Activated CD4-positive, alpha-beta memory T cell treated with anti-CD3 and anti-CD28 coated beads for 36 hours (primary cell): ENCODE results near the gene SLC12A2. TPM values are rescaled to one million over a fixed set of nuclear protein-coding genes. Genes with fewer than 3 reads are reported as not detected.

Experiments
- CTCF ChIA-PET: fragments of 350-600 bp; sonication (Branson Sonifier 250); formaldehyde crosslinking; loops from one replicate; lab custom pipeline; 2021; ENCODE audit warnings: antibody characterized with exemption, inconsistent platforms; lab: Charles Lee
- POLR2A ChIA-PET: fragments of 350-600 bp; sonication (Branson Sonifier 250); formaldehyde crosslinking; loops from one replicate; lab custom pipeline; 2021; ENCODE audit warnings: antibody characterized with exemption; lab: Charles Lee
- DNase-seq: peaks from one replicate; pipeline ENCODE4 v3.0.0-alpha.2; 2020
- H3K27ac Mint-ChIP-seq: one replicate; pipeline ENCODE4 v1.8.0; 2021; ENCODE audit warnings: mixed read lengths
- H3K27me3 Mint-ChIP-seq: one replicate; pipeline ENCODE4 v1.8.0; 2021; ENCODE audit warnings: mixed read lengths
- H3K36me3 Mint-ChIP-seq: one replicate; pipeline ENCODE4 v1.8.0; 2021; ENCODE audit warnings: mixed read lengths
- H3K4me1 Mint-ChIP-seq: one replicate; pipeline ENCODE4 v1.8.0; 2021; ENCODE audit warnings: low read depth, mixed read lengths
- H3K4me3 Mint-ChIP-seq: one replicate; pipeline ENCODE4 v1.8.0; 2021; ENCODE audit warnings: mild to moderate bottlenecking, mixed read lengths
- H3K9me3 Mint-ChIP-seq: one replicate; pipeline ENCODE4 v1.8.0; 2021; ENCODE audit warnings: mixed read lengths
- intact Hi-C: fragments of 100-400 bp; cut with micrococcal nuclease; formaldehyde crosslinking; loops from one replicate; pipeline ENCODE4 v1.15.1; 2023
- total RNA-seq, 2 experiments: library from RNA; stranded (reverse); gene quantifications; one replicate each; pipeline ENCODE4 v1.2.3, GENCODE V29; 2021

SLC12A2 gene
- total RNA-seq, 2 experiments from 2014 or later = 9.7 to 9.9 TPM

- POLR2A ChIA-PET = no interaction called here
- H3K4me1 Mint-ChIP-seq = peaks cover 3% of the 10 kb centered on the region
- H3K4me3 Mint-ChIP-seq = no peak overlapping the region
- peaks cover 24% of the 10 kb centered on the region for H3K36me3 Mint-ChIP-seq
- H3K27ac Mint-ChIP-seq = no peak overlapping the region
- H3K27me3 Mint-ChIP-seq = no peaks in the 10 kb centered on the region
- intact Hi-C loops = no loop called here
- peaks cover 24% of the 10 kb centered on the region for H3K9me3 Mint-ChIP-seq
- no peak for DNase-seq
- CTCF ChIA-PET = interaction anchor here (1.5 kb wide), 1 partner anchor 9 kb away, joined by 4 read pairs; no protein-coding TSS in a partner anchor
Measured at GRCh38 chr5:128100860-128101557, 17.4 kb downstream of the SLC12A2 start.

- peaks cover 21% of the 10 kb centered on the region for H3K9me3 Mint-ChIP-seq
- no peak overlapping the region for H3K27ac Mint-ChIP-seq
- ChIA-PET CTCF (interaction anchor here (1.5 kb wide), 1 partner anchor 10 kb away, joined by 4 read pairs; no protein-coding TSS in a partner anchor), POLR2A (no interaction called here)
- peaks cover 3% of the 10 kb centered on the region for H3K4me1 Mint-ChIP-seq
- H3K36me3 Mint-ChIP-seq = peaks cover 22% of the 10 kb centered on the region
- no peak overlapping the region for H3K4me3 Mint-ChIP-seq
- H3K27me3 Mint-ChIP-seq = no peaks in the 10 kb centered on the region
- intact Hi-C loops = no loop called here
- no peak for DNase-seq
Measured at GRCh38 chr5:128101676-128102075, 18.1 kb downstream of the SLC12A2 start.

- ChIA-PET POLR2A (no interaction called here), CTCF (no interaction called here)
- H3K36me3 Mint-ChIP-seq = peaks cover 13% of the 10 kb centered on the region
- no peaks in the 10 kb centered on the region for H3K27me3 Mint-ChIP-seq
- intact Hi-C loops = no loop called here
- no peak overlapping the region for H3K4me3 Mint-ChIP-seq
- no peaks in the 10 kb centered on the region for H3K9me3 Mint-ChIP-seq
- no peak for DNase-seq
- no peak overlapping the region for H3K27ac Mint-ChIP-seq
- H3K4me1 Mint-ChIP-seq = peaks cover 3% of the 10 kb centered on the region
Measured at GRCh38 chr5:128105203-128105602, 21.6 kb downstream of the SLC12A2 start.

- H3K36me3 Mint-ChIP-seq = peaks cover 23% of the 10 kb centered on the region
- no peaks in the 10 kb centered on the region for H3K9me3 Mint-ChIP-seq
- intact Hi-C loops = no loop called here
- CTCF ChIA-PET = no interaction called here
- H3K27ac Mint-ChIP-seq = no peak overlapping the region
- H3K4me3 Mint-ChIP-seq = no peak overlapping the region
- no peak for DNase-seq
- POLR2A ChIA-PET = no interaction called here
- no peaks in the 10 kb centered on the region for H3K27me3 Mint-ChIP-seq
- H3K4me1 Mint-ChIP-seq = peaks cover 7% of the 10 kb centered on the region
Measured at GRCh38 chr5:128109138-128109537, 25.6 kb downstream of the SLC12A2 start.

GRCh38 chr5:128109766-128110165, 26.2 kb downstream of the SLC12A2 start:
- no peak for DNase-seq
- Mint-ChIP-seq H3K4me3 (no peak overlapping the region), H3K36me3 (peaks cover 28% of the 10 kb centered on the region), H3K27ac (no peak overlapping the region), H3K27me3 (no peaks in the 10 kb centered on the region), H3K9me3 (no peaks in the 10 kb centered on the region), H3K4me1 (peaks cover 7% of the 10 kb centered on the region)
- ChIA-PET CTCF (no interaction called here), POLR2A (no interaction called here)
- intact Hi-C loops = no loop called here

- DNase-seq = no peak
- H3K36me3 Mint-ChIP-seq = peaks cover 43% of the 10 kb centered on the region
- CTCF ChIA-PET = no interaction called here
Measured at GRCh38 chr5:128111818-128112448, 28.4 kb downstream of the SLC12A2 start.

GRCh38 chr5:128116445-128116844, 32.9 kb downstream of the SLC12A2 start:
- no peak overlapping the region for H3K4me3 Mint-ChIP-seq
- peaks cover 54% of the 10 kb centered on the region for H3K36me3 Mint-ChIP-seq
- H3K27me3 Mint-ChIP-seq = no peaks in the 10 kb centered on the region
- ChIA-PET POLR2A (no interaction called here), CTCF (no interaction called here)
- no peak for DNase-seq
- H3K4me1 Mint-ChIP-seq = peaks cover 4% of the 10 kb centered on the region
- intact Hi-C loops = no loop called here
- peaks cover 16% of the 10 kb centered on the region for H3K9me3 Mint-ChIP-seq
- H3K27ac Mint-ChIP-seq = no peak overlapping the region

More at GRCh38 chr5:128111818-128112448, 28.4 kb downstream of the SLC12A2 start:
- no peak overlapping the region for H3K4me3 Mint-ChIP-seq
- peaks cover 4% of the 10 kb centered on the region for H3K4me1 Mint-ChIP-seq
- H3K9me3 Mint-ChIP-seq = no peaks in the 10 kb centered on the region
- POLR2A ChIA-PET = no interaction called here
- no peak overlapping the region for H3K27ac Mint-ChIP-seq
- H3K27me3 Mint-ChIP-seq = no peaks in the 10 kb centered on the region
- intact Hi-C loops = no loop called here

- Mint-ChIP-seq H3K36me3 (peaks cover 49% of the 10 kb centered on the region), H3K27ac (no peak overlapping the region), H3K27me3 (no peaks in the 10 kb centered on the region), H3K4me1 (no peaks in the 10 kb centered on the region), H3K9me3 (peaks cover 16% of the 10 kb centered on the region), H3K4me3 (no peak overlapping the region)
- ChIA-PET CTCF (no interaction called here), POLR2A (no interaction called here)
- intact Hi-C loops = no loop called here
- DNase-seq = no peak
Measured at GRCh38 chr5:128118214-128118613, 34.6 kb downstream of the SLC12A2 start.

- no peaks in the 10 kb centered on the region for H3K4me1 Mint-ChIP-seq
- POLR2A ChIA-PET = no interaction called here
- intact Hi-C loops = no loop called here
- H3K27ac Mint-ChIP-seq = no peak overlapping the region
- peaks cover 26% of the 10 kb centered on the region for H3K36me3 Mint-ChIP-seq
- no peak overlapping the region for H3K4me3 Mint-ChIP-seq
- DNase-seq = no peak
- no peaks in the 10 kb centered on the region for H3K27me3 Mint-ChIP-seq
- CTCF ChIA-PET = no interaction called here
- peaks cover 16% of the 10 kb centered on the region for H3K9me3 Mint-ChIP-seq
Measured at GRCh38 chr5:128121651-128122050, 38.1 kb downstream of the SLC12A2 start.

DNA sequence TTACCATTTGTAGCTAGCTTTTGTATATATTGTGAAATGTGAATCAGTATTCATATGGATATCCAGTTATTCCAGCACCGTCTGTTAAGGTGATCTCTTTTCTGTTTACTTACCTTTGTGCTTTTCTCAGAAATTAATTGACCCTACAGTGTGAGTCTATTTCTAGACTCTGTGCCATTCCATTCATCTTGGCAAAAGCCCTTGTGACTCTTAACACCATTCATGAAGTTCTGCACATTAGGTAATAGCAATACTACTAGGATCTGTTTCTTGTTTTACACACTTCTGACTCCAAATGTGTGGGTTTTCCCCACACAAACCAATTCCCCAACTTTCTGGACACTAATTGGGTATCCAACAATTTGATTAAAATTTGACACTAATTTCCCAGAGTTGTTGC, 40.4 kb downstream of the SLC12A2 start:
- Mint-ChIP-seq H3K4me3 (no peak overlapping the region), H3K27me3 (no peaks in the 10 kb centered on the region), H3K27ac (no peak overlapping the region), H3K9me3 (peaks cover 3% of the 10 kb centered on the region), H3K4me1 (no peaks in the 10 kb centered on the region), H3K36me3 (peaks cover 5% of the 10 kb centered on the region)
- no peak for DNase-seq
- intact Hi-C loops = no loop called here
- ChIA-PET CTCF (no interaction called here), POLR2A (no interaction called here)

DNA sequence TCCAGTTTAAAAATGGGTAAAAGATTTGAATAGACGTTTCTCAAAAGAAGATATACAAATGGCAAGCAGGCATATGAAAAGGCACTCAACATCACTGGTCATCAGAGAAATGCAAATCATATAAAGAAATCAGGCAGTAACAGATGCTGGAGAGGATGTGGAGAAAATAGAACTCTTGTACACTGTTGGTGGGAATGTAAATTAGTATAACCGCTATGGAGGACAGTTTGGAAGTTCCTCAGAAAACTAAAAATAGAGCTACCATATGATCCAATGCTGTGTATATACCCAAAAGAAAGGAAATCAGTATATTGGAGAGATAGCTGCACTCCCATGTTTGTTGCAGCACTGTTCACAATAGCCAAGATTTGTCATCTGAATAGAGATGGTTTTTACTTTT, 42.7 kb downstream of the SLC12A2 start:
- Mint-ChIP-seq H3K4me3 (no peak overlapping the region), H3K9me3 (no peaks in the 10 kb centered on the region), H3K4me1 (no peaks in the 10 kb centered on the region), H3K27ac (no peak overlapping the region), H3K27me3 (no peaks in the 10 kb centered on the region), H3K36me3 (peaks cover 6% of the 10 kb centered on the region)
- DNase-seq = no peak
- CTCF ChIA-PET = no interaction called here
- intact Hi-C loops = no loop called here
- POLR2A ChIA-PET = no interaction called here

DNA sequence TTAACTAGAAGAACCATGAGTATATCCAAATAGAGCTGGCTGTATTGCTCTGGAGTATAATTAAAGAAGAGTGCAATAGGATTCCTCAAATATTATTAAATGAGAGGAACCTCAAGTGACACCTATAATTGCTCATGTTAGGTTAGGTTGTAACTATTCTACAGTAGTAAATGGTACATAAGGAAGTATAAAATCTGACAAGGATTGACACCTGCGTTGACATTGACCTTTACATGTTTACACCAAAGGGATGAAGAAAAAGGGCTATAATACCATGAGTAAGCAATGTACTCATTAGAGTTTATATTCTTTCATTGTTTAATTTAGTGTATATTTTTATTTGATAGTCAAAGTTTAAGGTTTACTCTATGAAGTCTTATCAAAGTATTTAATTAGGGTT, 48.9 kb downstream of the SLC12A2 start:
- intact Hi-C loops = no loop called here
- ChIA-PET POLR2A (no interaction called here), CTCF (no interaction called here)
- Mint-ChIP-seq H3K27me3 (no peaks in the 10 kb centered on the region), H3K9me3 (no peaks in the 10 kb centered on the region), H3K4me3 (no peak overlapping the region), H3K4me1 (no peaks in the 10 kb centered on the region), H3K27ac (no peak overlapping the region), H3K36me3 (peaks cover 36% of the 10 kb centered on the region)
- no peak for DNase-seq

DNA sequence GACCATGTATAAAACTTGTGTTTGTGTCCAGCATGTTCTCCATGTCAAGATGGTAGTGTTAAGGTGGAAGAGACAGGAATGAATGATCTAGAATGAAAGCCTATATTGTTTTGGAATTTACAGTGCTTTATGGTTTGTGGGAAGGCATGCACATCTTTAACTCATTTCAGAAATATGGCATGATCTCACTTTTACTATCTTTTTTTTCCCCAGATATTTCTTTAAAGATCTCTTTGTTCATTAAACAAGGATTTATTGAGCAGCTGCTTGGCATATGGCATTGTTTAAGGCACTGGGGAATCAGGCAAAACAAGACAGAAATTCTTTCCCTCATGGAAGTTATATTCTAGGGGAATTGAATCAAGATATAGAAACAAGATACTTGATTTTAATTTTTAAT, 51.7 kb downstream of the SLC12A2 start:
- Mint-ChIP-seq H3K27ac (no peak overlapping the region), H3K4me1 (no peaks in the 10 kb centered on the region), H3K36me3 (peaks cover 44% of the 10 kb centered on the region), H3K27me3 (no peaks in the 10 kb centered on the region), H3K4me3 (no peak overlapping the region), H3K9me3 (no peaks in the 10 kb centered on the region)
- DNase-seq = no peak
- ChIA-PET CTCF (no interaction called here), POLR2A (no interaction called here)
- intact Hi-C loops = no loop called here
